IMR-90 (cell line): ENCODE results near the gene GRIK5.

Experiments used
- POLR2A ChIP-seq: IDR thresholded peaks from 2 replicates; pipeline ENCODE4 v1.6.1; 2012; ENCODE audit warnings: mild to moderate bottlenecking, low read depth, low read length
- TF ChIP-seq, protein P1 (sequence below): conservative IDR thresholded peaks from 2 replicates; pipeline ENCODE4 v1.5.1; 2012; ENCODE audit warnings: mild to moderate bottlenecking, low read depth, low read length, improper control_type of control experiment

GRCh38 chr19:42071247-42071646 is 1.2 kb upstream of the GRIK5 start:
- no peak for TF ChIP-seq POLR2A
- TF ChIP-seq, protein P1, sequence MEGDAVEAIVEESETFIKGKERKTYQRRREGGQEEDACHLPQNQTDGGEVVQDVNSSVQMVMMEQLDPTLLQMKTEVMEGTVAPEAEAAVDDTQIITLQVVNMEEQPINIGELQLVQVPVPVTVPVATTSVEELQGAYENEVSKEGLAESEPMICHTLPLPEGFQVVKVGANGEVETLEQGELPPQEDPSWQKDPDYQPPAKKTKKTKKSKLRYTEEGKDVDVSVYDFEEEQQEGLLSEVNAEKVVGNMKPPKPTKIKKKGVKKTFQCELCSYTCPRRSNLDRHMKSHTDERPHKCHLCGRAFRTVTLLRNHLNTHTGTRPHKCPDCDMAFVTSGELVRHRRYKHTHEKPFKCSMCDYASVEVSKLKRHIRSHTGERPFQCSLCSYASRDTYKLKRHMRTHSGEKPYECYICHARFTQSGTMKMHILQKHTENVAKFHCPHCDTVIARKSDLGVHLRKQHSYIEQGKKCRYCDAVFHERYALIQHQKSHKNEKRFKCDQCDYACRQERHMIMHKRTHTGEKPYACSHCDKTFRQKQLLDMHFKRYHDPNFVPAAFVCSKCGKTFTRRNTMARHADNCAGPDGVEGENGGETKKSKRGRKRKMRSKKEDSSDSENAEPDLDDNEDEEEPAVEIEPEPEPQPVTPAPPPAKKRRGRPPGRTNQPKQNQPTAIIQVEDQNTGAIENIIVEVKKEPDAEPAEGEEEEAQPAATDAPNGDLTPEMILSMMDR, result no peak
